HuH-7 (cell line): ENCODE results near the gene AGAP1.

Source experiments
- DNase-seq: peaks from one replicate; pipeline ENCODE4 v3.0.0; 2011; ENCODE audit warnings: low spot score

AGAP1 gene

GRCh38 chr2:235639428-235639773, 145.6 kb downstream of the AGAP1 start:
- no peak for DNase-seq

- no peak for DNase-seq
These were observed 146.0 kb downstream of the AGAP1 start for GRCh38 chr2:235639885-235640284.

GRCh38 chr2:235640377-235640776, 146.5 kb downstream of the AGAP1 start:
- DNase-seq: no peak

GRCh38 chr2:235640926-235641723, 147.3 kb downstream of the AGAP1 start:
- DNase-seq: no peak

GRCh38 chr2:235641956-235642355, 148.1 kb downstream of the AGAP1 start:
- DNase-seq: no peak

GRCh38 chr2:235642446-235643098, 148.7 kb downstream of the AGAP1 start:
- no peak for DNase-seq

GRCh38 chr2:235643680-235644511, 150.1 kb downstream of the AGAP1 start:
- DNase-seq: no peak

- DNase-seq: no peak
These were observed 153.4 kb downstream of the AGAP1 start for GRCh38 chr2:235647264-235647663.

GRCh38 chr2:235647877-235648276, 154.0 kb downstream of the AGAP1 start:
- DNase-seq: no peak

- no peak for DNase-seq
These were observed 155.6 kb downstream of the AGAP1 start for GRCh38 chr2:235649418-235649817.

- DNase-seq: no peak
These were observed 157.8 kb downstream of the AGAP1 start for GRCh38 chr2:235651643-235652042.

- DNase-seq: no peak
These were observed 160.4 kb downstream of the AGAP1 start for GRCh38 chr2:235654103-235654813.

- DNase-seq: no peak
These were observed 164.7 kb downstream of the AGAP1 start for GRCh38 chr2:235658351-235659174.

- DNase-seq: no peak
These were observed 166.0 kb downstream of the AGAP1 start for GRCh38 chr2:235659767-235660322.

- no peak for DNase-seq
These were observed 166.7 kb downstream of the AGAP1 start for GRCh38 chr2:235660484-235661082.

GRCh38 chr2:235661167-235661937, 167.5 kb downstream of the AGAP1 start:
- no peak for DNase-seq

GRCh38 chr2:235661952-235662351, 168.1 kb downstream of the AGAP1 start:
- DNase-seq: no peak

GRCh38 chr2:235663875-235664274, 170.0 kb downstream of the AGAP1 start:
- no peak for DNase-seq

GRCh38 chr2:235665661-235666212, 171.9 kb downstream of the AGAP1 start:
- no peak for DNase-seq
